ENCODE measurements around the gene SPATA4.

The SPATA4 gene

DNA sequence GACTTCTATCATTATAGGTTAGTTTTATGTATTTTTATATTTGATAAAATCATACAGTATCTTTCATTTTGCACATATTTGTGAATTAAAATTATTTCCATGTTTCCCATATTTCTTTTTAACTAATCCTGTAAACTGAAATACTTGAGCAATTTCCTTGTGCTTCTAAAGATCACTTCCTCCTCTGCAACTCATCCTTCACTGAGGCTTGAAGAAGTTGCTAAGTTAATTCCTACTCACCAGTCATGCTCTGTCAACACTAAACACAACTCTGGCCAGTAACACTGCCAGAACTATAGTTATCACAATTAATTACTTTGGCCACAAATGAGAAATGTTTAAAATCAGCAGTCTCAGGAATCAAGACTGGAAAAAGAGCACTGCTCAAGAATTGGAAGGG lies 6.7 kb downstream of the SPATA4 start:
- DNase-seq: no peak

GRCh38 chr4:176187624-176188023 lies 7.8 kb downstream of the SPATA4 start:
- no peak for DNase-seq

GRCh38 chr4:176186671-176187395 lies 8.6 kb downstream of the SPATA4 start:
- DNase-seq: no peak

GRCh38 chr4:176186067-176186466 lies 9.3 kb downstream of the SPATA4 start:
- DNase-seq: no peak

DNA sequence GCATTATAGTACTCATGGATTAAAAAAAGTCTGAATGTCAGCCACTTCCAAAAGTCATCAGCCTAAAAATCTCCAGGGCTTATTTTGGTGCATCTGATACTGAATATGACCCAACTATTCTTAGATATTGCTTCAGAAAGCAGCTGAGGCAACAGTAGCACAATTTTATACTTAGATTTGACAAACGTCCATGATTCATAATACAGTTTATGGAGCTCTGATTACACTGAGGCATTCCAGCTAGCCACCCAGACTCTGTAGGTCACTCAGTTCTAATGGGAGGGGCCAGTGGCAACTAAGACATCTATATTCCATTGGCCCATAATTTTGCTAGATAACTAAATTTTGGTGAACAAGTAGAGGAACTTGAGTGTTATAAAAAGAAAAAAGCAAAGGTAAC lies 10.3 kb downstream of the SPATA4 start:
- no peak for DNase-seq

DNA sequence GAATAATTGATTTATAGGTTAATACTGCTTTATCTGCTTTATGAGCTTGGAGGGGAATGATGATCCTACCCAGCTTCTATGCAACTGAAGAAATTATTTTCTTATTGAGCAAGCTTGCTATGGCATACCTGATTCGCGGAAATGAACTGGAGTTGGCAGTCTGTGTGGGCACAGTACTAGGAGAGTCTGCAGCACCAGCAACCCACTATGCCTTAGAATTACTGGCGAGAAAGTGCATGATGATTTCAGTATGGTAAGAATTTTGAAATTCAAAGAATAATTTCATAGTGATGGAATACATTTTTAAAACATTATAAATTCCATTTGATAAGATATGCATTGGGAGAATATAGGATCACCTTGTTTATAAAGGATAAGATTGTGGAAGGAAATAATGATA lies 32.3 kb downstream of the SPATA4 start:
- no peak for DNase-seq

DNA sequence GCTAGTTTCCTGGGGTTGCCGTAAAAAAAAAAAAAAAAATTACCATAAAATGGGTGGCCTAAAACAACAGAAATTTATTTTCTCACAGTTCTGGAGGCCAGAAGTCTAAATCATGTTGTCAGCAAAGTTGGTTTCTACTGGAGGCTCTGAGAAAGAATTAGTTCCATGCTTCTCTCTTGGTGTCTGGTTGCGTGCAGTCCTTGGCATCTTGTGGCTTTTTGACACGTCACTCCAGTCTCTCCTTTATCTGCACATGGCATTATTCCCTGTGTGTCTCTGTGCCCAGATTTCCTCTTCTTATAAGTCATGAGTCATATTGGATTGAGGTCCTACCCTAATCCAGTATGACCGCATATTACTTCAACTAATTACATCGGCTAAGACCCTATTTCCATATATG lies 38.7 kb downstream of the SPATA4 start:
- no peak for DNase-seq

GRCh38 chr4:176153124-176153523 lies 42.3 kb downstream of the SPATA4 start:
- no peak for DNase-seq

GRCh38 chr4:176150704-176151103 lies 44.7 kb downstream of the SPATA4 start:
- no peak for DNase-seq

DNA sequence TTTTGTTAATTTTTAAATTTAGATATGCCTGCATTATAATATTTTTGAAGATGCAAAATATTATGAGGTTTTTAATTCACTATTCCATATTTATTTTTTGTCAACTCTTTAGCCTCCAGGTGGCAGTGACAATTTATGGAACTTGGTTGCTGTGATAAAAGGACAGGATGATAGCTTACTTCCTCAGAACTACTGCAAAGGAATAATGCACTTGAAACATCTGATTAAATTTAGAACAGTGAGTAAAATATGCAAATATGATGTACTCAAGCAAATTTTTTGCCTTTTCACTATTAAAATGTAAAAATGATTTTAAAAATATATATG lies 45.1 kb downstream of the SPATA4 start:
- no peak for DNase-seq

GRCh38 chr4:176149680-176150355 lies 45.6 kb downstream of the SPATA4 start:
- no peak for DNase-seq

GRCh38 chr4:176142253-176142652 lies 53.1 kb downstream of the SPATA4 start:
- DNase-seq: no peak

GRCh38 chr4:176139518-176139917 lies 55.9 kb downstream of the SPATA4 start:
- DNase-seq: no peak

DNA sequence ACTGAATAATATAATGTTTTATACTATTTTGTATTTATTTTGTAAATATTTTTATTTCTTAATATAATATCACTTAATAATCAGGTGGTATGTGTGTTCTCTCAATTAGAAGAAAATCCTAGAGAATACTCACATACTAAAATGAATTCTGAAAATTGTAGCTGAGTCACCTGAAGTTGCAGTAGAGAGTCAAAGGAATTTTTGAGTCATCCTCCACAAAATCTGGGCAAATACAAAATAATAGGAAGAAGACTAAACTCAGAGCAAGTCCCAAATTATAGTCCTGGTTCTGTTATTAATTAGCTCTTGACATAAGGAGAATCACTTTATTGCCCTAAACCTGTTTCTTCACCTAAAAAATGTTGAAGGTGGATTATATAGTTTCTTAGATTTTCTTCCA lies 57.8 kb downstream of the SPATA4 start:
- no peak for DNase-seq

- no peak for DNase-seq
These were observed 60.7 kb downstream of the SPATA4 start for GRCh38 chr4:176134670-176135069.

All from activated CD4-positive, alpha-beta T cell treated with anti-CD3 and anti-CD28 coated beads for 1 hour (primary cell).